IMR-90 (cell line): Measurements from ENCODE around the gene NATD1. TPM values are rescaled to one million over a fixed set of nuclear protein-coding genes. Genes with fewer than 3 reads are reported as not detected.

Experiments
- ATAC-seq: fragments of 200-7000 bp; cut with Tn5 transposase; 2 replicates; pipeline ENCODE4 v1.9.1; 2020; ENCODE audit warnings: low read depth, mild to moderate bottlenecking, moderate library complexity
- BruUV-seq: library from RNA; stranded (reverse); fragments of 400-500 nt; replicated peaks from 2 replicates; lab custom pipeline; 2021; lab: Mats Ljungman, UMichigan
- CTCF ChIA-PET: fragments of 300-600 bp; formaldehyde crosslinking; extraction: SDS; loops from one replicate; lab custom pipeline; 2021; ENCODE audit warnings: antibody characterized with exemption; lab: Yijun Ruan, JAX
- POLR2A ChIA-PET: fragments of 300-600 bp; sonication (Branson Sonifier 250); formaldehyde crosslinking; loops from one replicate; lab custom pipeline; 2022; ENCODE audit warnings: antibody characterized with exemption; ENCODE audit not compliant: unreplicated experiment; lab: Charles Lee
- DNase-seq: peaks from one replicate; pipeline ENCODE4 v3.0.0; 2013
- H2AFZ ChIP-seq: replicated peaks from 2 replicates; pipeline ENCODE3; 2013; ENCODE audit warnings: low read length, mild to moderate bottlenecking; ENCODE audit not compliant: poor library complexity
- H2AK5ac ChIP-seq: 2 replicates; pipeline ENCODE4 v1.6.1; 2013; ENCODE audit warnings: low read depth, low read length, inconsistent platforms
- H2AK9ac ChIP-seq: replicated peaks from 2 replicates; pipeline ENCODE3; 2013; ENCODE audit warnings: mild to moderate bottlenecking, low read depth, low read length, moderate library complexity; ENCODE audit not compliant: poor library complexity
- H2BK120ac ChIP-seq: 2 replicates; pipeline ENCODE4 v1.6.1; 2013; ENCODE audit warnings: low read depth, low read length, inconsistent platforms
- H2BK15ac ChIP-seq: 3 replicates; pipeline ENCODE4 v1.6.1; 2013; ENCODE audit warnings: low read depth, low read length, inconsistent platforms
- H2BK20ac ChIP-seq: 2 replicates; pipeline ENCODE4 v1.6.1; 2013; ENCODE audit warnings: low read depth, mild to moderate bottlenecking, inconsistent platforms, low read length, moderate library complexity
- H2BK5ac ChIP-seq: 2 replicates; pipeline ENCODE4 v1.6.1; 2013; ENCODE audit warnings: mild to moderate bottlenecking, low read depth, low read length, inconsistent platforms; ENCODE audit not compliant: poor library complexity, severe bottlenecking
- H3K14ac ChIP-seq: replicated peaks from 2 replicates; pipeline ENCODE4 v1.6.1; 2013; ENCODE audit warnings: low read depth, low read length, inconsistent platforms
- H3K18ac ChIP-seq: 2 replicates; pipeline ENCODE4 v1.6.1; 2013; ENCODE audit warnings: low read depth, low read length, control low read depth
- H3K23ac ChIP-seq: 2 replicates; pipeline ENCODE4 v1.6.1; 2013; ENCODE audit warnings: low read depth, low read length, inconsistent platforms
- H3K27ac ChIP-seq: 2 replicates; pipeline ENCODE4 v1.5.1; 2013; ENCODE audit warnings: mild to moderate bottlenecking, control low read depth, low read length; ENCODE audit not compliant: insufficient read depth
- H3K27me3 ChIP-seq: 2 replicates; pipeline ENCODE4 v1.6.1; 2013; ENCODE audit warnings: low read length; ENCODE audit not compliant: control insufficient read depth, insufficient read depth
- H3K36me3 ChIP-seq: 2 replicates; pipeline ENCODE4 v1.6.1; 2013; ENCODE audit warnings: low read length, mixed read lengths; ENCODE audit not compliant: control insufficient read depth, insufficient read depth
- H3K4ac ChIP-seq: 2 replicates; pipeline ENCODE4 v1.6.1; 2013; ENCODE audit warnings: low read depth, low read length, inconsistent platforms
- H3K4me1 ChIP-seq: 2 replicates; pipeline ENCODE4 v1.6.1; 2013; ENCODE audit warnings: low read length, mixed read lengths; ENCODE audit not compliant: control insufficient read depth, insufficient read depth
- H3K4me2 ChIP-seq: 2 replicates; pipeline ENCODE4 v1.6.1; 2013; ENCODE audit warnings: low read depth, mild to moderate bottlenecking, control low read depth, low read length, moderate library complexity
- H3K4me3 ChIP-seq: 2 replicates; pipeline ENCODE4 v1.5.1; 2013; ENCODE audit warnings: low read depth, mild to moderate bottlenecking, control low read depth, low read length, moderate library complexity; ENCODE audit not compliant: insufficient read depth
- H3K56ac ChIP-seq: 2 replicates; pipeline ENCODE4 v1.6.1; 2013; ENCODE audit warnings: low read length, inconsistent platforms; ENCODE audit not compliant: insufficient read depth; ENCODE audit errors: extremely low read depth
- H3K79me1 ChIP-seq, 2 experiments: 2 replicates each; pipeline ENCODE4 v1.6.1; 2013; ENCODE audit warnings: low read length in 2 of 2, inconsistent platforms in 1 of 2, low read depth in 1 of 2
- H3K9ac ChIP-seq: 2 replicates; pipeline ENCODE4 v1.6.1; 2013; ENCODE audit warnings: low read depth, low read length, control low read depth
- H3K9me1 ChIP-seq: 2 replicates; pipeline ENCODE4 v1.6.1; 2013; ENCODE audit warnings: low read length, inconsistent platforms; ENCODE audit not compliant: insufficient read depth
- H3K9me3 ChIP-seq: 2 replicates; pipeline ENCODE4 v1.6.1; 2013; ENCODE audit warnings: low read length; ENCODE audit not compliant: control insufficient read depth, insufficient read depth
- H4K20me1 ChIP-seq: 2 replicates; pipeline ENCODE4 v1.6.1; 2013; ENCODE audit warnings: low read length, inconsistent platforms; ENCODE audit not compliant: insufficient read depth
- H4K5ac ChIP-seq: 2 replicates; pipeline ENCODE4 v1.6.1; 2013; ENCODE audit warnings: mild to moderate bottlenecking, low read depth, low read length, control low read depth
- H4K8ac ChIP-seq, 2 experiments: 2 replicates each; pipeline ENCODE4 v1.6.1; 2013; ENCODE audit warnings: low read depth in 2 of 2, low read length in 2 of 2, control low read depth in 1 of 2, inconsistent platforms in 1 of 2
- H4K91ac ChIP-seq: 2 replicates; pipeline ENCODE4 v1.6.1; 2013; ENCODE audit warnings: low read depth, low read length, inconsistent platforms; ENCODE audit not compliant: insufficient read depth
- BHLHE40 ChIP-seq: fragments of 150-350 bp; IDR thresholded peaks from 2 replicates; pipeline ENCODE4 v1.6.1; 2016; ENCODE audit warnings: mild to moderate bottlenecking, low read depth, low read length
- CEBPB ChIP-seq: IDR thresholded peaks from 2 replicates; pipeline ENCODE4 v1.6.1; 2012; ENCODE audit warnings: low read depth, low read length, improper control_type of control experiment
- CHD1 ChIP-seq: IDR thresholded peaks from 2 replicates; pipeline ENCODE4 v1.6.1; 2012; ENCODE audit warnings: low read depth, low read length, improper control_type of control experiment
- CTCF ChIP-seq: conservative IDR thresholded peaks from 2 replicates; pipeline ENCODE4 v1.5.1; 2012; ENCODE audit warnings: mild to moderate bottlenecking, low read depth, low read length, improper control_type of control experiment
- ELK1 ChIP-seq: fragments of 150-350 bp; IDR thresholded peaks from 2 replicates; pipeline ENCODE4 v1.6.1; 2016; ENCODE audit warnings: low read depth, mild to moderate bottlenecking, low read length, moderate library complexity, borderline replicate concordance
- FOS ChIP-seq: fragments of 150-350 bp; IDR thresholded peaks from 2 replicates; pipeline ENCODE4 v1.6.1; 2016; ENCODE audit warnings: low read depth, low read length
- MAFK ChIP-seq: IDR thresholded peaks from 2 replicates; pipeline ENCODE4 v1.6.1; 2012; ENCODE audit warnings: low read depth, low read length, improper control_type of control experiment
- MAZ ChIP-seq: IDR thresholded peaks from 2 replicates; pipeline ENCODE4 v1.6.1; 2012; ENCODE audit warnings: low read depth, mild to moderate bottlenecking, low read length, improper control_type of control experiment, moderate library complexity, borderline replicate concordance
- MXI1 ChIP-seq: IDR thresholded peaks from 2 replicates; pipeline ENCODE4 v1.6.1; 2012; ENCODE audit warnings: low read depth, mild to moderate bottlenecking, low read length, moderate library complexity, borderline replicate concordance
- NFE2L2 ChIP-seq: fragments of 150-350 bp; IDR thresholded peaks from 2 replicates; pipeline ENCODE4 v1.6.1; 2016; ENCODE audit warnings: low read depth, mild to moderate bottlenecking, low read length
- POLR2A ChIP-seq: IDR thresholded peaks from 2 replicates; pipeline ENCODE4 v1.6.1; 2012; ENCODE audit warnings: mild to moderate bottlenecking, low read depth, low read length
- RAD21 ChIP-seq: IDR thresholded peaks from 2 replicates; pipeline ENCODE4 v1.6.1; 2012; ENCODE audit warnings: low read length, improper control_type of control experiment
- RCOR1 ChIP-seq: IDR thresholded peaks from 2 replicates; pipeline ENCODE4 v1.6.1; 2012; ENCODE audit warnings: mild to moderate bottlenecking, low read length, improper control_type of control experiment; ENCODE audit not compliant: insufficient replicate concordance
- RFX5 ChIP-seq: IDR thresholded peaks from 2 replicates; pipeline ENCODE4 v1.8.0; 2012; ENCODE audit warnings: low read depth, mild to moderate bottlenecking, low read length, moderate library complexity
- SMC3 ChIP-seq: fragments of 150-350 bp; IDR thresholded peaks from 2 replicates; pipeline ENCODE4 v1.6.1; 2016; ENCODE audit warnings: low read depth, mild to moderate bottlenecking, antibody characterized with exemption, low read length, moderate library complexity
- USF2 ChIP-seq: fragments of 150-350 bp; IDR thresholded peaks from 2 replicates; pipeline ENCODE4 v1.6.1; 2017; ENCODE audit warnings: mild to moderate bottlenecking, antibody characterized with exemption, low read length, low read depth
- WGBS, 2 experiments: methylation state at CpG; one replicate each; pipeline versions ENCODE4 v1.1.5 to v1.1.7; 2013; ENCODE audit warnings: missing lambda C conversion rate in 2 of 2; ENCODE audit not compliant: insufficient read length in 1 of 2; ENCODE audit errors: extremely low coverage in 2 of 2; 5-methylcytosine and 5-hydroxymethylcytosine counted together
- dilution Hi-C: fragments of 300-500 bp; cut with HindIII; formaldehyde crosslinking; loops from one replicate; pipeline ENCODE4 v1.14.3; 2018; ENCODE audit warnings: low sequenced_read_pairs; ENCODE audit not compliant: unreplicated experiment
- in situ Hi-C: fragments of 300-500 bp; cut with MboI; formaldehyde crosslinking; loops from 3 replicates; pipeline ENCODE4 v1.14.3; 2019; ENCODE audit warnings: low sequenced_read_pairs, inconsistent platforms, mixed read lengths
- intact Hi-C: fragments of 100-400 bp; cut with micrococcal nuclease; formaldehyde crosslinking; loops from 2 replicates; pipeline ENCODE4 v1.10.0; 2022
- polyA plus RNA-seq, 3 experiments: library from polyadenylated mRNA; depleted of rRNA; stranded (reverse); fragments of >200 nt; gene quantifications; 2 replicates each; pipeline ENCODE4 v1.2.3, GENCODE V29; 2012; ENCODE audit warnings: low replicate concordance in 1 of 3
- total RNA-seq: library from RNA; depleted of rRNA; stranded (reverse); fragments of >200 nt; gene quantifications from 2 replicates; pipeline ENCODE4 v1.2.3, GENCODE V29; 2012

The NATD1 gene
- total and polyA plus RNA-seq, 2 of the 4 experiments (the other 2 are of a cell fraction): 0.90 to 4.3 TPM

- no peak overlapping the region for H3K4ac ChIP-seq
- no peak overlapping the region for H3K27ac ChIP-seq
- in situ Hi-C loops (no loop called here), intact Hi-C loops (no loop called here), dilution Hi-C loops (no loop called here)
- POLR2A ChIA-PET: no interaction called here
- no peak overlapping the region for H3K18ac ChIP-seq
- no peak overlapping the region for H3K4me2 ChIP-seq
- ATAC-seq (no peak), DNase-seq (no peak)
- no peak for TF ChIP-seq ELK1
- no peak for TF ChIP-seq RAD21
- TF ChIP-seq CTCF: no peak
- no peak for TF ChIP-seq POLR2A
- TF ChIP-seq RFX5: no peak
- TF ChIP-seq USF2: no peak
- no peak for TF ChIP-seq SMC3
- no peak for TF ChIP-seq BHLHE40
- TF ChIP-seq MAFK: no peak
- no peak for TF ChIP-seq NFE2L2
- TF ChIP-seq MXI1: no peak
- no peak for TF ChIP-seq CEBPB
- TF ChIP-seq FOS: no peak
- no peak for TF ChIP-seq RCOR1
- TF ChIP-seq CHD1: no peak
- no peak for TF ChIP-seq MAZ
- no peak overlapping the region for H2BK20ac ChIP-seq
- H3K4me3 ChIP-seq: no peak overlapping the region
- no peak overlapping the region for H2BK120ac ChIP-seq
- H3K14ac ChIP-seq: no peak overlapping the region
- no peaks in the 10 kb centered on the region for H3K27me3 ChIP-seq
- H3K9ac ChIP-seq: no peak overlapping the region
- no CpG with 5 or more reads among the region's 1 CpG for WGBS, 2 experiments
- H4K5ac ChIP-seq: no peak overlapping the region
- no peak overlapping the region for H3K56ac ChIP-seq
- no peak overlapping the region for H4K8ac ChIP-seq
- peaks cover 2% of the 10 kb centered on the region for H3K36me3 ChIP-seq
- H3K4me1 ChIP-seq: peaks cover 5% of the 10 kb centered on the region
- H4K91ac ChIP-seq: no peak overlapping the region
- H3K9me3 ChIP-seq: no peaks in the 10 kb centered on the region; the same call in 1 of the 2 replicates
- no peak overlapping the region for H2AK9ac ChIP-seq
- H3K23ac ChIP-seq: no peak overlapping the region
- peaks cover 14% of the 10 kb centered on the region; the same call in 1 of the 2 replicates for H3K9me1 ChIP-seq
- H4K20me1 ChIP-seq: peaks cover 14% of the 10 kb centered on the region
- CTCF ChIA-PET: no interaction called here
- H2BK15ac ChIP-seq: no peak overlapping the region
- H2AK5ac ChIP-seq: no peak overlapping the region
- no peak overlapping the region for H2BK5ac ChIP-seq
- peaks cover 23 to 63% of the 10 kb centered on the region in 2 experiments for H3K79me1 ChIP-seq
- no TSS peak for BruUV-seq
- no peak overlapping the region for H2AFZ ChIP-seq
Measured at GRCh38 chr17:21217346-21217745, 35.9 kb downstream of the NATD1 start.
